Activated T-cell treated with anti-CD3 and anti-CD28 coated beads for 4 hours (primary cell): ENCODE results near the gene VWC2L.

Experiments used
- DNase-seq: peaks from one replicate; pipeline ENCODE4 v3.0.0-alpha.2; 2020

VWC2L gene

DNA sequence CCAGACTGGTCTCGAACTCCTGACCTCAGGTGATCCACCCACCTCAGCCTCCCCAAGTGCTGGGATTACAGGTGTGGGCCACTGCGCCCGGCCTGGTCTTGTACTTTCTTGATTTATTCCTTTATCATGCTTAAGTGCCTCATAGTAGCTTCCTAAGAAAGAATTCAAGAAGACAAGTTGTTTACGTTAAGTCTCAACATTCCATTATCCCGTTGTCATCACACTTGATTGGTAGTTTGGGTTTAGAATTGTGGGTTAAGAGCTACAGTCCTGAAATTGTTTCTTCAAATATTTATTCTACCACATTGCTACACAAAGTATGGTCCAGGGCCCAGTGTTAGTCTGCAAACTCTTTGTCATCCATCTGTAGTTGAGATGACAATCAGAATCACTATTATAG, 194.0 kb downstream of the VWC2L start:
- no peak for DNase-seq

GRCh38 chr2:214607051-214607450, 196.2 kb downstream of the VWC2L start:
- DNase-seq, result no peak

- no peak for DNase-seq
Observed at GRCh38 chr2:214611015-214611414, 200.2 kb downstream of the VWC2L start.

DNA sequence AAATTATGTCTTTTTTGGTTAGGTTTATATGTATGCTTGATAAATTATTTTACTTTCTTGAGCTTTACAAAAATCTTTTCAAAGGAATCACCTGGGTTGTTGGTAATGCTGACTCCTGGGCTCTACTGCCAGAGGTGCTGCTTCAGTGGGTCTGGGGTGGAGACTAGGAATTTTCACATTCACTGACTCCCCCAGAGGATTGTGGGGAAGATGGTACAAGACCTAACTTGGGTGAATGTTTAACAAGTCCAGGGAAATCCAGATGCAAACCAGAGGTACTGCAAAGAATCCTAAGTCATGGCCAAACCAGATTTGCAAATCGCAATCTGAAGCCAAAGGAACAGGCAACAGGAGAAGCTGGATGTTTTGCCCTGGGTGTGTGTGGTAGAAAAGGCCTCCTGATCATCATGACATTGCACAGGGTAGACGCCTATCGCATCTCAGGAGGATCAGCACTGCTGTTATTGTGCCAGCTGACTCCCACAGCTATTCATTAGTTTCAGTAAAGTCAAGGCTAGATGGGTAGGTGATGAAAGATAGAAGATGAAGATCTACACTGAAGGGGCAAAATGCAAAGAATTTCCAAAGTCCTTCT, 213.4 kb downstream of the VWC2L start:
- no peak for DNase-seq

DNA sequence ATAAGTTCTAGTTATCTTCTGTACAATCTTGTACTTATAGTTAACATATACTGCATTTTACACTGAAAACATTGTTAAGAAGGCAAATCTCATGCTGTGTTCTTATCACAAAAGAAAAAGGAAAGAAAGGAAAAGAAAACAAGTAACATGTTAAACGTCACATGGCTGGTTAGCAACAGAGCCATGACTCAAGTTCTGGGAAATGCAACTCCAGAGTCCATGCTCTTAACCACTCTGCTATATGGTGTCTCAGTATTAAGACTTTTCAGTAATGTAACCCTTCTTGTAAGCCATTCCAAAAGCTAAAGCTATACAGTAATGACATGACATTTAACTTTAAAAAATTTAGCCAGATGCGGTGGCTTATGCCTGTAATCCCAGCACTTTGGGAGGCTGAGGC, 217.2 kb downstream of the VWC2L start:
- no peak for DNase-seq
